Stimulated activated CD8-positive, alpha-beta memory T cell treated with anti-CD3 and anti-CD28 coated beads, Interleukin-15, amount 100 ng/mL, for 4 hours (primary cell): ENCODE data around the gene ZBTB20.

Experiments
- DNase-seq, 2 donors: peaks; one replicate each; pipeline ENCODE4 v3.0.0-alpha.2; 2020; ENCODE audit warnings: low read depth in 2 of 2

Gene ZBTB20

GRCh38 chr3:114928989-114929640, 218.0 kb downstream of the ZBTB20 start:
- no peak for DNase-seq

GRCh38 chr3:114904633-114905032, 242.5 kb downstream of the ZBTB20 start:
- no peak for DNase-seq

- DNase-seq: no peak
Observed at GRCh38 chr3:114903213-114903612, 243.9 kb downstream of the ZBTB20 start.

GRCh38 chr3:114902691-114903101, 244.4 kb downstream of the ZBTB20 start:
- no peak for DNase-seq

GRCh38 chr3:114900908-114901307, 246.2 kb downstream of the ZBTB20 start:
- no peak for DNase-seq

GRCh38 chr3:114899186-114899931, 247.7 kb downstream of the ZBTB20 start:
- no peak for DNase-seq

- DNase-seq: no peak
Observed at GRCh38 chr3:114896978-114897377, 250.1 kb downstream of the ZBTB20 start.

- no peak for DNase-seq
Observed at GRCh38 chr3:114893361-114893760, 253.7 kb downstream of the ZBTB20 start.

GRCh38 chr3:114892880-114893279, 254.2 kb downstream of the ZBTB20 start:
- DNase-seq: no peak

- DNase-seq: no peak
Observed at GRCh38 chr3:114892131-114892879, 254.8 kb downstream of the ZBTB20 start.

- no peak for DNase-seq
Observed at GRCh38 chr3:114887806-114888205, 259.3 kb downstream of the ZBTB20 start.

GRCh38 chr3:114886905-114887304, 260.2 kb downstream of the ZBTB20 start:
- DNase-seq: no peak

GRCh38 chr3:114884213-114884923, 262.7 kb downstream of the ZBTB20 start:
- no peak for DNase-seq

- DNase-seq: no peak
Observed at GRCh38 chr3:114880078-114880477, 267.0 kb downstream of the ZBTB20 start.

GRCh38 chr3:114879059-114880031, 267.7 kb downstream of the ZBTB20 start:
- DNase-seq: no peak

- DNase-seq: no peak
Observed at GRCh38 chr3:114878114-114878839, 268.8 kb downstream of the ZBTB20 start.

- no peak for DNase-seq
Observed at GRCh38 chr3:114877378-114878113, 269.5 kb downstream of the ZBTB20 start.

- DNase-seq: no peak
Observed at GRCh38 chr3:114874522-114874971, 272.5 kb downstream of the ZBTB20 start.

- no peak for DNase-seq
Observed at GRCh38 chr3:114873591-114873990, 273.5 kb downstream of the ZBTB20 start.
